TTC549 (cell line): ENCODE measurements around the gene NTM.

Source experiments
- FAIRE-seq: peaks from 2 replicates; lab custom pipeline; 2012; peaks lifted over from hg19 to GRCh38; lab: Jason Lieb, UNC

NTM gene

DNA sequence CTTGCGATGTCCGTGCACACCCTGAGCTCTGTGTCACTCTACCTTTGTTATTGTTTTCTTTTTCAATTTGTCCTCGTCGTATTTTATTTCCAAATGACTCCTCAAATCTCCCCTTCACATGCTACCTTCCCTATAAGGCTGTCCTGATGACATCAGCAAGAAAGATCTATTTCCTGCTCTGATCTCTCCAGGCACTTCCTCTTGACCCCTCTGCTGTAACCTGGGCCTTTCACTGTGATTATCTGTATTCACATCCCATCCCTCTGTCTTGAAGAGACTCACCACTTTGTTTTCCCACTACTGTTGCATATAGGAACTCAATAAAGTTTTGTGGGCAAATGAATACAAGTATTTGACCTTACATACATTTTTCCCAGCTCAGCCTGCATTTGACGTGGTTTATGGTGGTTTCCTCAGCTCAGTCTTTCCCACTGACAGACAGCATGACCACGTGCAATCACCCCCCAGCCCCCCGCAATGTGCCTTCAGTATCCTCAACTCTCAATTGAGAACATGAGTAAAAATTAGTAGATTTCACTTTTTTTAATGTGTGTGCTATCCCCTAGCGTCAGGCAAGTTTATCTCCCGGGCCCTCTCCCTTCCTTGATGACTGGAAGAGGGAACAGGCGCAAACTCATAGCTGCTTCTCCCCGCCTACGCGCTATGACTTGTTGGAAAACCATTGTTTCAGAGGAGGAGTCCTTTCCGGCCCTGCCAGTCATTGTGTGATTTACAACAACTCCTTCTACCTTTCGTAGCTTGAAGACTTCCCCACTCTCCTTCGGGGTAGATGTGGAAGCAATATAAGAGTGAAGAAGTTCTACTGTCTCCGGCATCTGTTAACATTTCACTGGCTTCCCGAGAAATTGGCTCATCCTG is 498.5 kb downstream of the NTM start:
- no peak for FAIRE-seq

DNA sequence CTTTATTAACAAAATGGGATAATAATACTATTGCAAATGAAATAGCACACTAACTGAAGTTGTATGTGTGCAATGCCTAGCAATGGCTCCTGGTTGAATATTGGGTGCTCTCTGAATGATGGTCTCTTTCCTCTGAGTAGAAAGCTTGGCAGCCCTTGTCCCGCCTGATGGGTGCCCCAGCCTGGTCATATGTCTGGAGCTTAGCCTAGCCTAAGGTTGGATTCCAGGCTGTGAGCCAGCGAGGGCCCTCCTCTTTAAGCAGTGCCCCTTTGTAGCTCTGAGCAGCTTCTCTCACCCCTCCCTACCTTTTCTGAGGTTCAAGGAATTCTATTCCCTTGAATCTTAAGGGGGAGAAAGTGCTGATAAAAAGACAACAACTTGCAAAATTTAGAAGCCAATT is 499.9 kb downstream of the NTM start:
- no peak for FAIRE-seq

DNA sequence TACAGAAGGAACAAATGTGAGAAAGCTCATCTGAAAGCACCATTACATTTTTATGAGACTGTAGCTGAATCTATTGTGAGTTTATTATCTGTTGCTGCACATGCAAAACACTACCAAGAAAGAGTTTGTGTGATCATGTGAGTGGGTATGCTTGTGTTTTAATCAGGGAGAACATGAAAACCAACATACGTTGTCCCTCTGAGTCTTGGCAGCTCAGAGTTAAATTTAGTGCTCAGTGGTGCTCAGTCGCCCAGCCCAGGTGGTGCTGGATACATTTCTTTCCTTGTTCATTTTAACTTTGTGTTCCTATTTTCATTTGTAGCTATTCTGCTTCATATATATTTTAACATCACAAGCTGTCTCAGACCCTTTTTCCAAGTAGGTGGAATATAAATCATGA is 500.6 kb downstream of the NTM start:
- no peak for FAIRE-seq

DNA sequence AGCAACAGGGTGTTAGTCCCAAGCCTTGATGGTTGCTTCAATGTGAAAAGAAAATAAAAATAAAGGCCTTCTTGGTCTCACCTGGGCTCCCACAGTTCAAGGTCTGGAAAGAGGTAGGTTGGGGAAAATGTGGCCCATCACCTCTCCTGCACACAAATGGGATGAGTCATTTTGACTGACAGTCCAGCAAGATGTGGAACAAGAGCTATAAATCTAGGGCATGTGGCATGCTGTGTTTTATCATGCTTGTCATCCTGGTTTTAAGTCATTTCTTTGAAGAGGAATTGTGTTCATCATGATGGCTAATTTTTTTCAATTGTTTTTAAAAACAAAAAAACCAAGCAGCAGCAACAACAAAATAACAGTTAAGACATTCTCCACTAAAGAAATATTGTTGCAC is 503.7 kb downstream of the NTM start:
- no peak for FAIRE-seq

DNA sequence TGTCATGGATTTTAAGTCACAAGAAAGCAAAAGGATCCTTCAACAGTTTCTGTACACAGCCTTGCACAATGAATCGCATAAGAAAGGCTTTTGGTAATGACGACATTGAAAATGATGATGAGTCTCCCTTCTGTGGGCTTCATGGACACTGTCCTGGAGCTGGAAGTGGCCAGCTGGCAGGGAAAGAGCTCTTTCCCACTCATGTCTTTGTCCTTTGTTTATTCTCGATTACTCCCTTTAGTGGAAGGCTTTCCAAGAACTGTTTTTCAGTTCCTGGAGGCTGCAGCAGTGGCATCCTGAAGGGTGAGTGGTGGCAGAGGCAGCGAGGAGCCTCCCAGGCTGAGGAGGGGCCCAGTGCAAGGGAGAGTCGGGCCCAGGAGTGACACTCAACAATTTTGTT is 505.2 kb downstream of the NTM start:
- no peak for FAIRE-seq

DNA sequence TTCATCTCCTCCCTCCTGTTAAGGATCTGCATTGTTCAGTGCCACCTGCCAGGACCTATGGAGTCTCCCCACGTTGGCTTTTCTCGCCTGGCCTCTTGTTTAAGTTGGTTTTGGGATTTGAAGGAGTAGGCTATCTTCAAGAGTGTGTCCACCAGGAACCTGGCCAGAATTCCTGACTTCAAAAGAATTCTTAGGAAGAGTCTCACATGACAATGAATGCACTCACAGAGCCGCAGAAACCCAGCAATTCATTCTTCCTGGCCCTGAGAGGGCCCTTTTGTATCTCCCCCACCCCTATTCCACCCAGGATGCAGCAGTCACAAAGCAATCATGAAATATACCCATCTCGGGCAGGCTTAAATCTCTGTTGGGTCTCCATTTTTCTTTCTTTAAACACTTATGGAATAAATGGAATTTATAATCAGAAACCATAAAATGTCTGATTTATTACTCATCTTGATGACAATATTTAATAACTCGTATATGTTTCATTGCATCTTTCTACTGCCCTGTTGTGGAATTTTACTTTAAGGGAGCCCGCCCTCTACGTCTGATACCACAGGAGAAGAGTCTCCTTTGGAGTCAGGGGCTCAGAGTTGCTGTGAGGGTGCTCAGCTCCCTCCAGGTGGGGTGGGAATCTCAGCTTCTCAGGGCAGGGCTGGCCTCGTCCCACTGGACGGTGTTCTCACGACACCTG is 507.0 kb downstream of the NTM start:
- FAIRE-seq: no peak

DNA sequence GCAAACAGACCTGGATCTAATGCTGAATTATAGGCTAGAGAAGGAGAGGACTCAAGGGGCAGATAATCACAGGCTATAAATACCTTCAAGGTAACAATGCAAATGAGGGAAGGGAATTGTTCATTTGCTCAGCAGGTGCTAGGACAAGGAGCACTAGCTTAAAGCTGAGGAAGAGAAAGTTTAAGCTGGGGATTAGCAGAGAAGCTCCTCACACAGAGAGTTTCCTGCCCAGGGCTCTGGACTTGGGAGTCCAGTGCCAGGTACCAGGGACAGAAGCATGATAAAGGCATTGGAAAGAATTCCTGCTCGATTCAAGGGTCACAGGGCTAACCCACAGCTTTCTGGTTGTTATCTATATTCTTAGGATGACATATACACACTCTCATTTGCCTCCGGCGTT is 509.9 kb downstream of the NTM start:
- no peak for FAIRE-seq

DNA sequence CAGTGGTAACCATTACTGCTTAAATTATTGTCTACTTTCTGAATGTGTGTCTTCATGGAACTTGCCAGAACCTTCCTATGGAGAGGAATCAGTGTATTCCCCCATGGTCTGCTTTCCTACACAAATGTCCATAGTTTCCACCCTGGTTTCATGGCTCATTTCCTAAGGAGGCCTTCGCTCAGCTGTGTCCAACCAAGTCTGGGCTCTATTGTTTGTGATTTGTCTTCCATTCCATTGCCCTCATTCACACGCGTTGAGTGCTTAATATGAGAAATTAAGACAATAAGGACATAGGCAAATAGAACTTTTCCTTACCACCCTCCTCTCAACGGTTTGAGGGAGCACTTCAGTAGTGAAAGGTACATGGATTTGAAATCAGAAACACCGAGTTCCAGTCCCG is 510.6 kb downstream of the NTM start:
- no peak for FAIRE-seq

DNA sequence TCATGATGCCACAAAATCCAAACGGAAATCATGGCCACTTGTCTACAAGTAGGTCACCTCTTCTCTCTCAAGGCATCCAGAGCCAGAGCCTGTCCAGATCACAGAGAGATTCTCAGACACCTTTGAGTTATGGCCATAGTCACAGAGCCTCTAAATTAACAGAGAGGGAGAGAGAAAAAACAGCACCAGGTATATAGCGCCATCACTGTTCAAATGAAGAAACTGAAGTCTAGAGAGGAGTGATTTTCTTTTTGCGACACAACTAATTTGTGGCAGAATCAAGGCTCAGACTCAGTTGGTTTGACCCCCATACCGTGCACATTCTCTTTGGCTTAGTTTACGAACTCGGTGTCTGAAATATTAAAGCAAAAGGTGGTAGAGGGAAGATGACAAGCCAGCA is 512.9 kb downstream of the NTM start:
- no peak for FAIRE-seq

DNA sequence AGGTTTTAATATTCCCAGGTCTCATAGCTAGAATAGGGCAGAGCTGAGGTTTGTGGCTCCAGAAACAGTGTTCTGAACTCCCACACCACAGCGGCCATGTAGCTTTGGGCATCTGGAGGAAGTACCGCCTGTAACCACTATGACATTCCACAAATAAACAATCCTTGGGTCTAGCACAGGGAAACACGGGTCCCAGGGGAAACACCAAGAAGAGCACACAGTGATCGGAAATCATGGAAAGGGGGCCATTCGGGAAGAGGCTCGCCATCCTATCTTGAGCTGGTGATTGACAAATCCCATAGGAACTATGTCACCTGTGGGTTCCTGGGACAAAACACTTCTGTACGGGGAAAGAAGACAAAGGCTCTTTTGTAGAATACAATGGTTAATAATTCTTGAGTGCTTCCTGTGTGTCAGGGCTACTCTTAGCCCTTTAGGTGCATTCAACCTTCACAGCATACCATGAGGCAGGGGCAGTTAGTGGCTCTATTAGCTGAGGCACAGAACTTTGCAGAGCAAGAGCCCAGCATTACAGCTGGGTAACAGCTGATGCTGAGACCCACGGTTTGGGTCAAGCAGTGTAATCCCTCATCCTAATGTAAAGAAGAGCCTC is 514.2 kb downstream of the NTM start:
- FAIRE-seq: no peak

DNA sequence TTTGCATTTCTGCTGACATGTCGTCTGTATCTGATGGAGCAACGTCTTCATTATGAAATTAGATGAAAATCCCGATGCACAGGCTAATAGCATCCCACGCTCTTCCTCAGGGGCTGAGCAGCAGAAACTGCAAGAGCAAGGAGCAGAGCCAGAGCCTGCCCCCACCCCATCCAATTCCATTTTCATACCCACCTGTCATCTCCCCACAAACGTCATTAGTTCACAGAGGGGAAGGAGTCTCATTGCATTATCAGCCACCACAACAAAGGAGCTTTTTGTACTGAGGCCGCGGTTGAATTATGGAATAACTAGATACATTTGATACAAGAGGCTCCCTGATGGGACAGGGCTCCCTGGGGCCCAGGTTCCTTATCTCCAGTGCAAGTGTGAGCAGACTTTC is 515.0 kb downstream of the NTM start:
- FAIRE-seq: no peak

DNA sequence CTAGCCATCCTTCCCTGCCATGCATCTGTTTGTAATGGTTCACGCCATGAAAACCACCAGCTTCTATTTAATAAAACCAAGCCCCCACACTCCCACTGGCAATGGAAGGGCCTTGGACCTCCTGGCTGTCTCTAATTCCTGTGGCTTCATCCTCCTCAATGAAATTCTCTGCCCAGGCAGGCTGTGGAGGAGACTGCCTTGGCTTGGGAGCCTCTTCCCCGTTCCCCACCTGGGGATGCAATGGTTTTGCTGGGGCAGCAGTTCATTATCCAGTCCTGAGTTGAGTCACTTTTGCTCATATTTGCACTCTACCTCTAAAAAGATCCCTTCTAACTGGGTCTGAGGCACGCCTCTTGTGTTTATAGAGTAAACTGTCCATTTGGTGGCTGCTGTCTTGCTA is 515.8 kb downstream of the NTM start:
- FAIRE-seq: no peak

DNA sequence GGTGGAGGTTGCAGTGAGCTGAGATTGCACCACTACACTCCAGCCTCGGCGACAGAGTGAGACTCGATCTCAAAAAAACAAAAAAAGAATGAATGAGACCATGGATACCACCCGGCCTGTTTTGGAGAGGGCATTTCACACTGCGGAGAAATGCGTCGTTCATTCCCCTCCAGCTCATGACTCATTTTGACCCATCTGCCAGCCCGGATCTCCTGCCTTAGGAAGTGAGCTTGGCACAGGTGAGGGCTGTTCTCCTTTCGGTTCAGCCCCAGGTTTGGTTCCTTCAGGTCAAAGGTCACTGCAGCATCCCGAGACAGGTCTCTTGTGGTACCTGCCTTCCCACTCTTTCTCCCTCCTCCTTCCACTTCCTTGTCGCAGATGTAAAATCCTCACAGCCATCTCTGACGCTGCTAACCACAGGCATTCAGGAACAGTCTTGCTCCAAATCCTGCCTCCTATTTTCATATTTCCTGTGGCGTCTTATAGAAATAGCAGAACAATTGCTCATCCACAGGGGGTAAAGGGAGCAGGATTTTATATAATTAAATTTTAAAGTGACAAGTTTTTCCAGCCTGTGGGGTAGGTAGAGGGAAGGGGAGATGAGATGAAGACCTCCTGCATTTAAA is 517.9 kb downstream of the NTM start:
- FAIRE-seq: no peak

DNA sequence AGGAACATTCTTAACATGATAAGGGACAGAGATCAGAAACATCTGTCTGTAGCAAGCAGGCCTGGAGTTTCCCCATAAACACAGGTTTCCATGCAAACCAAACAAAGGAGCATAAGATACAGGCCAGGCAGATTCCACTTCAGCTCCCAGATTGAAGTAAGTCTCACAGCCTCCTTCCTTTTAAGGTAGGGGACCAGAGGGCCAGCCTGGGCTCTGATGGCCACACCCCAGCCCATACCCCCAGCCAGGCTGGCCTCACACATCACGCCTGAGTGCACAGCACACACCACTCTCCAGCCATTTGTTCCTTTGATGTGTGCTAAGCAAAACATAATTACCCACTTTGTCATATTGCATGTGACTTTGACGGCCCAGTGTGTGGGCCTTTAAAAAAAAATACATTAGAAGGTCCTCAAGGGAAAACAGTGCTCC is 518.7 kb downstream of the NTM start:
- no peak for FAIRE-seq

DNA sequence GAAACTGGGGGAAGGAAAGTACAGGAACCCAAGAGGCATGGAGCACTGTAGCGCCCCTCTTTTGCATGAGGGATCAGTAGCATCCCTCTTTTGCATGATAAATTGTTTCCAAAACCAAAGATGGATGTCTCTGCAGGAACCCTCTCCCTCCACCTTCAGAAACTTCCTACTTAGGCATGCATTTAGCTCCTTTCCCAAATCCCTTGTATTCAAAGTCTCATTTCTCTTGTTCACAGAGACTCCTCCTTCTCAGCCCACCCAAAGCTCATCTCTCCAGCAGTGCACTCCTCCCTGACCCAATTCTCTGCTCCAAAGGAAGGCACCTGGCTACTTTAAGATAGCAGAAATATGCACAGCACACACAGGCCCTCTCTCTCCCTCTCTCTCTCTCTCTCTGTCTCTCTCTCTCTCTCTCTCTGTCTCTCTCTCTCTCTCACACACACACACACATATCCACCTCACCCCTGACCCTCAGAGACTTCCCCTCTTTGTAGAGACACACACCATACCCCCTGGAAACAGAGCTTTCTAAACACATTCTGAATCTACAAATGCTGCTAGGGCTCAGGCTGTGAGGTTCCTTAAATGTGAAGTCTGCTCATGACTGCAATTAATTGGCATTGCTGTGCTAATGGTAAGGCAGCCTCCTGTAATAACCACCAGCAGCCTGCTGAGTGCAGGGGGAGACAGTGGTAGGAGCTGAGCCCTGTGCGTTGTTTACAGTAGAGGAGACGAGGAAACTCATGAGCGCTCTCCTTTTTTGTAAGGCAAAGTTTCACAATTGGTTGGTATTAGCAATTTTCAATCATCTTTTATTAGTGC is 519.6 kb downstream of the NTM start:
- no peak for FAIRE-seq

DNA sequence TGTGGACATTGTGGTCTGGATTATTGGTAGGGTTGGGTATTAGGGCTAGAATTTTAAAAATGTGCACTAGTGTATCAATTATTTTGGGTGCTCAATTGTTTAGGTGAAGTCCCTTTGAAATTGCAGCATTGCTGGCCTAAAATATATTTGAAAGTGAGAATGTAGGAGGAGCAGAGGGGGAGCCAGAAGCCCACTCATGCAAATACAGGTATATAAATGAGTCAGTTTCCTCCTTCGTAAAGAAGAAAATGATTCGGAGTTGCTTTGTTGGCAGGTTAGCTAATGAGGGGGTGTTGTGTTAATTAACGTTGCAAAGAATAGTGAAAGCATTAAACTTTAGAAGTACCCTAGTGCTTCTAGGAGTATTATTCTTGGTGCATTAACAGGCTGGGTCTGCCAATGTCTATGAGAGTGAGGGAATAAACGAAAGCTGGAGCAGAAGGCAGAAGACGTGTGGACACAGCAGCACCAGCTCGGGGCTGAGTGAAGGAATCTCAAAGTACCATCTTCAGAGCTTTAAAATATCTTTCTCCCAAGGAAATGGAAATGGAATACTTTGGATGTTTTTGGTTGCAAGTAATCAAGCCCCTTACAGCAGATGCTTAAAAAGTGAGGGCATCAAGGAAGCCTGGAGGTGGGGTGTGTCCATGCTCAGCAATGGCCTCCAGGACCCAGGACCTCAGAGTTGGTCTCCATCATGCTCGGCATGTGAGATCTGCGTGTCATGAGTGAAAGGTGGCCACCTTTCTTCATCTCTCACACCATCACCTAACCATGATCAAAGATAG is 522.9 kb downstream of the NTM start:
- no peak for FAIRE-seq

DNA sequence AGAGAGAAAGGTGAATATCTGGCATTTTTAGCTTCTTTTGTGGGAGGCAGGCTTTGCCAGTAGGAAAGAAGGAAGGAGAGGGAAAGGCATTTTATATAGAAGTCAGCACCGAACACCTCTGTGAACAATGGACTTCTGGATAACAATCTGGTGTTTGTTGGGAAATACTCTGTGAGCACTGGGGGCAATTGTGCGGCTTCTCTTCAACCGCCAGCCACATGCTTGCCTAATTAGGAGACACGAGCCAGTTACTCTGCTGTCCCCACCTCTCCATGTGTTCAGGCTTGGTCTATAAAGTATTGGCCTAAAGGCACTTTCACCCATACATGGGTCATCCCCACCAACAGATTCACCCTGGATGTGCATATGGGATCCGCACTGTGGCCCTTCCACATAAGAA is 523.6 kb downstream of the NTM start:
- FAIRE-seq: no peak

DNA sequence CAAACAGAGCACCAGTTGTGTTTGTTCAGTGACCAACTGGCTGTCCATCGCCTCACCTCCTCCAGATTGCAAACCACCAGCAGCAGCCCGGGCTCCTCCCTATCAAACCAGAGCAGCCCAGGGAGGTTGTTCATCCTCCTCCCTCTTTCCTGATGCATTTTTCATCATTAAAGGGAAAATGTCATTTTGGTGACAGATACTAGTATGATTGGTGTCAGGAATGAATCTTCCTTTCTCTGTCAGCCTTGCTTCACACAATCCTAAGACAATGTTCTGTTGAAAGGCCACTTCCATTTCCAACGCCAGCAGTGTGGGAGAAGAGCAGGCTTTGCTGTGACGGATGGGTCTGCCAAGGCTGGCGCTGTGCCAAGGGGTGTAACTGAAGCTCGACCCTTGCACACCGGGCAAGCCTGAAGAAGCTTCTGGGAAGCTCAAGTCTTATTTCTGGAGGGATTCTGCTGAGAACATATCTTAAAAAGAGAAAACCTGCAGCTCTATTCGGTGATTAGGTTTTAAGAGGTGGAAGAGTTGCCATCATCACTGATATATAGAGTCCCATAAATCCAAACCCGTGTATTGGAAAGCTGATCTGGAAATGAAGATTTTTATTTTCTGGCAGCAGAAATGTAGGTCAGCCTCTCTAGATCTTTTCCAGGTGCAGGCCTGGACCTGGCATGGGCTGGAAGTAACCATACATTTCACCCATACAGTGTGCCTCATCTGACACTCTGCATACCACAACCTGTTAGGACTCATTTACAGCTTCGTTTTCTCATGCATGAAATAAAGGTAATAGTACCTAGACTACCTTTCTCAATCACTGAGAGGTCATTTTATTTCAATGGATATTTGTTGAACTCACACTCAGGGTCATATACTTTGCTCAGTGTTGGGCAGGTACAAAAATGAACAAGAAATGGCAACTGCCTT is 524.5 kb downstream of the NTM start:
- no peak for FAIRE-seq

DNA sequence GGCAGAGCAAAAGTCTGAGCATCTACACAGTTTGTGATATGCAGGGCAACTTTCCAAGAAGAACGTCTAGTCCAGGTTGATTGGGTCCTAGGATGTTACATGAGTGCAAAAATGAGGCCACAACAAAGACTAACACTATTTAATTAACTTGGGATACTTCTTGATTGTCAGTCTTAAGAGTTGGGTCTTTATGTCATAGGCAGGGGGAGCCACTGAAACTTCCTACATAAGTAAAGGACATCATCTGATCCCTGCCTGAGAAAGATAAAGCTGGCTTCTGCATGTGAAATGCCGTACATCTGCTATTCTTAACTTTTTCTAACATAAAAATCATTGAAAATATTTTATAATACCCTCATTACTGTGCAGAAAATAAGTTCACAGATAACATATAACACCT is 525.5 kb downstream of the NTM start:
- no peak for FAIRE-seq

DNA sequence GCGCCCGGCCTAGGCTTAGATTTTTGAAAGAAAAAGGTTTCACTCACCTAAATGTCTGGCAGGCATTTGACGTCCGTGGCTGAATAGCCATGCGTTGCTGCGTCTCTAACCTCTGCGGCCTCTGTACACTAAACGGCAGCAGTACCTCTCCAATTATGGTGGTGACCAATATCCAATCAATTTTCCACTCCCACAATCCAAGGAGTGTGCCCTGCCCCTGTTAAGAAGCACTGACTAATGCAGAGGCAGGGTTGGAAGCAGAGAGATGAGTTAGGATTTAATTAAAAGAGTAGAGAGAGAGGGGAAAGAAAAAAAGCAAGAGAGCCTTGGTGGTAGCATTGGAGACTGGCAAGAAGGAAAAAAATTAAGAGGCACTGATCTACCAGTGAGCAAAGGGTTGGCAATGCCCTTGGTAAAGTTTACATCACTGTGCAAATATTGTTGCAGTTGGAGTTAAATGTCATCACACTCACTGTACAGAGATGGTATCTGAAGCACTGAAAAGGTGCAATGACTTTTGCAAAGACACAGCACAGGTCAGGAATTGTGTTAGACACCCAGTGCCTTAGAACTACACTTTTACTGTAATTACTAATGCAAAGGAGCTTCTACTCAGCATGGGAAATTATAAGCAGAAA is 526.7 kb downstream of the NTM start:
- no peak for FAIRE-seq
